GM18526 (cell line): ENCODE measurements around the gene TNNT2.

Experiments used
- POLR2A ChIP-seq: IDR thresholded peaks from 3 replicates; pipeline ENCODE4 v1.6.1; 2011; ENCODE audit not compliant: insufficient read length; ENCODE audit errors: extremely low read depth

Gene TNNT2

DNA sequence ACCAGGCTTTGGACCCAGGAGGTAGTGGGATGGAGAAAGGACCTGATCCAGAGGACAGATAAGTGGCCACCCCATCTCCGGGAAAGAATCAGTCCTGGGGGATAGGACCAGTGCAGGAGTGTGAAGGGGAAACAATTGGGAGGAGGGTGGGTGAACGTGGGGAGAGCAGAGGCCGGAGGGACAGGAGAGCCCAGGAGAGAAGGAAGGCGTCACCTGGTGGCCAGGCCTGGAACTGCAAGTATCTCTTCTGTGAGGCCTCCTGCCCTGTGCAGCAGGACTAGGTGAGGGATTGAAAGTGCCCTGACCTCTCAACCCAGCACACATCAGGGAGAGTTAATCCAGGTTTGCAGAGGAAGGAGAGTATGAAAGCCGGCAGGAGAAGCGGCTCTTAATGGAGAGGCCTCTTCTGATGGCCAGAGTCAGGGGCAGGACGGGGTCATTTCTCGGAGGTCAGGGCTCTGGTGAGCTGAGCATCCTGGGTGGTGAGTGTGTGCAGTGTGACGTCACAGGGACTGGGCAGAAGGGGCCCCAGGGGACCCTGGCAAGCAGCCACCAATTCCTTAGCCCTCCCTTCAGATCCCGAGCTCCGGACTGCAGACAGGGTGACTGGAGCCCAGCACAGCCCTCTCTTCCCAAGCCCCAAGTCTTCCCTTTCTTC, 30.8 kb upstream of the TNNT2 start:
- TF ChIP-seq POLR2A: no peak

GRCh38 chr1:201406831-201407406, 29.4 kb upstream of the TNNT2 start:
- TF ChIP-seq POLR2A: no peak

DNA sequence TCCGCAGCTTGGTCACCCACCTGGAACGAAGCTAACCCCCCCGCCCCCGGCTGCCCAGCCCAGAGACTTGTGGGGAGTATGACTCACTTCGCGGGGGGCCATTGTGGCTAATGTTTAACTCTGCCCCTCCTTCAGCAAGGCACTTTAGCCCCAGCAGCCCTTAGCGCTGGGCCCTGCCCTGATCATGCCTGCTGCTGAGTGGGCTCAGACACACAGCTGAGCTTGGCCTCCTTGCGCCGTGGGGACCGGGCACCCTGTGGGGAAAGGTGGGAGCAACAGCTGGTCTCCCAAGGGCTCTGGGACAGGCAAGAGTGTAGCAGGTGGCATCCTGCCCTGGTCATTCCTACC, 28.0 kb upstream of the TNNT2 start:
- no peak for TF ChIP-seq POLR2A

GRCh38 chr1:201404722-201405483, 27.4 kb upstream of the TNNT2 start:
- TF ChIP-seq POLR2A: no peak

- no peak for TF ChIP-seq POLR2A
These were observed 26.6 kb upstream of the TNNT2 start for GRCh38 chr1:201404055-201404454.

DNA sequence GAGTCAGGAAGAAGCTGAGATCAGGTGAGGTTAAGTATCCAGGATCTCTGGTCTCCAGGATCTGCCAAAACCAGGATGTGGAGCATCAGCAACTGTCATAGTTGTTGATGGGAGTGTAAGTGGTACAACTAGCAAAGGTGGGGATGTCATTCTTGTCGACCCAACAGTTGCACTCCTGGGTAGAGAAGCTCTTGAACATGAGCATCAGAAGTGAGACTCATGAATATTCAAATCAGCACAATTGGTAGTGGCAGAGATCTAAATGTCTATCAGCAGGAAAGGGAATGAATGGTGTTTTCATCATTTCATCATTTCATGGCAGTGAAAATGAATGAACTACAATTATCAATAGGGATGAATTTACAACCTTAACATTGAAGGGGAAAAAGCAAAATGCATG, 25.9 kb upstream of the TNNT2 start:
- TF ChIP-seq POLR2A: no peak

DNA sequence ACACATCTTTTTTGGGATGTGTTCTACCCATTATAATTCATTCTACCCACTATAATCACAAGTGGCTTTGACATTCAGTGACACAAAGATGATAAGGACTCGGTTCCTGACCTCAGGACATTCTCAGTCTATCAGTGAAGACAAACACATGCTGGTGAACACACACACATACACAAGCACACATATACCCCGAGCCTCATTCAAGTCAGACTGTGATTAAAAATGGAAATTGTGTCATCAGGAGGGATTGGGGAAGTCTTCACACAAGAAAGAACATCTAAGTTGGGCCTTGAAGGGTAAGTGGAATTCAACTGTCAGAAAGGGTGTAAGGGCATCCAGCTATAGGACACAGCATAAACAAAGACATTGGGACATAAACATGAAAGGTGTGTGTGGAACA, 24.2 kb upstream of the TNNT2 start:
- no peak for TF ChIP-seq POLR2A

DNA sequence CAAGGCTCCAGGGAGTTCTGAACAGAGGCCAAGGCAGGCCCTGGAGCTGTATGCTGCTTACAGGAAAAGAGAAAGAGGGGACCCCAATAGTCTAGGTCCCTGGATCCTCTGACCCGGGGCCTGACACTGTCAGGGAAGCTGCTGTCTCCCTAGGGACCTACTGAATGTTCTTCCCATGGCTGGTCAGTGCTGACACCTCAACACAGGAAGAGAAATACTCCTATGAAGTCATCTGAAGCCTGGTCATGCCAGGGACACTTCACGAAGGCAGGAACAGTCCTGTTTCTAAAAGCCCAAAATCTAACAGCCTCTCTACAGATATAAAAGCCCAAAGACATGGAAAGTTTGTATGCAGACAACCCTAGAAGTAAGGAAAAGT, 23.4 kb upstream of the TNNT2 start:
- no peak for TF ChIP-seq POLR2A

DNA sequence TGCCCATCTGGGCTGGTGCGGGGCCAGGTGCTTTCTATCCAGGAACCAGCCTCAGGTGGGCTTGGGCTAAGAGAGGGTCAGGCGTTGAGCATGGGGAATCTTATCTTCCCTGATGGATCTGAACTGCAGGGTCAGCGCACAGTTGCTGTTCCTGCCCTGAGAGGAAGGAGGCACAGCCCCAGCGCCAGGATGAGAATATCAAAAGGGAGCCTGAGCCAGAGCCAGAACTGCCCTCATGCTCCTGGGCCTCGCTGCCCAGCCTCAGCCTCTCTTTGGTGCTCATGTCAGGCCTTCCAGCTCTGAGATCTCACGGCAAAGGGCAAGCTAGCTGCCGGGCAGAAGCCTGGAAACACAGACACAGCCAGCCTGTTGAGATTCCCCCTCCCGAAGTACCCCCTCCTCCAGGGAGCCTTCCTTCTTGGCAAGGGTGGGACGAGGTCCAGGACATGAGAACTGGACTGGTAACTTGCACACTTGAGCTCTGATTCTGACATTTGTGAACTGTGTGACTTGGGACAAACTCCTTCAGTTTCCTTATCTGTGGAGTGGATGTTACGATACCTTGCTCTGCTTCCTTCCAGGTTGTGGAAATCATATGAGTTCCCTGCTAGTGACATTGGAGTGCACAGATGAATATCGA, 22.9 kb upstream of the TNNT2 start:
- TF ChIP-seq POLR2A: no peak

- TF ChIP-seq POLR2A: no peak
These were observed 22.1 kb upstream of the TNNT2 start for GRCh38 chr1:201399352-201400126.

- TF ChIP-seq POLR2A: no peak
These were observed 21.5 kb upstream of the TNNT2 start, which contains the start of gene LAD1 for GRCh38 chr1:201399018-201399351. TSS of gene LAD1 (minus strand) at chr1:201399324. CDS start at chr1:201399306, 18 bp downstream.

DNA sequence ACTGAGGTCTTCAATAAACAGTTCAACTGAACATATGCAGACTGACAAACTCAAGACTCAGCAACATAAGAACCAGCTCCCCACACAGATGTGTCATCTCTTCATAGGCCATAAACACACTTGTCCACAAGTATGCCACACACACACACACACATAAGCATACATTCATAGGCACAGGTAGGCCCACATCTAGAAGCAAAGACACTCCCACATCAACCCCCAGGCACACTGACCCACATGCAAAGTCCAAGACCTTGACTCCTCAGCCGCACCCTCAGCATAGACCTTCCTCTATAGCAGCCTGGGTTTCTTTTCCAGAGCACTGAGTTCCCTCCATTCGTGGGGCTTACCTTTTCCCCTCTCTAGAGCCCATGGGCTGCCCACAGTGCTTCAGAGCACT, 20.2 kb upstream of the TNNT2 start:
- TF ChIP-seq POLR2A: no peak

DNA sequence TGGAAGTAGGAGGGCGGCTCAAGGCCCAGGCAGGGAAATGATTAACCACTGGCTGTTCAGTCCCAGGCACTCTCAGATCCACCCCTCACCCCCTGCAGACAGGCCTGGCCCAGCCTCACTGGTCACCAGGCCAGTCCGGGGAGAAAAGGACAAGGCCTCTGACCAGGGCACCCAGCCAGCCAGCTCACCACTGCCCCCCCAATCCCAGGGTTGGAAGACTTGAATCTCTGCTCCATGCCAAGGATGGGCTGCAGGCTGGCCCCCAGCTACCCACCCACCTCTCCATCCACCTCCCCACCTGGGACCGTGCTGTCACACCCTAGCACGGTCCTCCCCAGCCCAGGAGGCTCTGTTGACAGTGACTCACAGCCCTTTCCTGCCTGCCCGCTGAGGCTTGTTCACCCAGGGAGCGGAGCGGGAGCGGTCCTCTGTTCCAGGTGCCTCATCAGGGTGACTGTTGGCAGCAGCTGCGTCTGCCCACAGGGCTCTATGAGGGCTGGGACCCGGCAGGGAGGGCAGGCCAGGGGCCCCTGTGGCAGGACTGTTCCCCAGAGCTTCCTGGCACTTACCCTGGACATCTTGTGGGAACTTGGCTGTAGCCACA, 19.5 kb upstream of the TNNT2 start:
- no peak for TF ChIP-seq POLR2A

GRCh38 chr1:201395936-201396335, 18.5 kb upstream of the TNNT2 start:
- TF ChIP-seq POLR2A: no peak

DNA sequence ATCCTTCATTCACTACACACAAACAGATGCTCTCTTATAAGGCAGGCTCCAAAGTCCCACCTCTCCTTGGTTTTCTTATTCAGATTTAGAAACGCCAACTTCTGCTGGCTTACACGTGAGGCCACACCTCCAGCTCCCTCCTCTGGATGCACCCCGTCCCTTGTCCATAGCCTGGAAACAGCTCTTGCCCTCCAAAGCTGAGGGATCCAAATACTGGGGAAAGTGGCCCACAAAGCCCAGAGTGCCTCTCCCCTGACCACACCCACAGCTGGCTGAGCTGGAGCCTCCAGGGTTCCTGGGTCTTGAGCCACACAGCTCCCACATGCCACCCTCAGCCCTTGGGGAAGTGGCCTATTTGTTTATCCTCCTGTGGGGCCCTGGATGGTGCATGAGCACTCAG, 17.1 kb upstream of the TNNT2 start:
- no peak for TF ChIP-seq POLR2A
